IPS-11a (cell line): Measurements from ENCODE around the gene TMEM121B.
"Not testable (repeated sequence)": the region's sequence is repeated elsewhere in the genome, so short reads cannot be mapped to it uniquely, and the experiment has no call there.

Source experiments
- H3K4me3 ChIP-seq: one replicate; pipeline ENCODE4 v1.5.1; 2013; ENCODE audit warnings: low read depth, low read length, control low read depth

The TMEM121B gene

DNA sequence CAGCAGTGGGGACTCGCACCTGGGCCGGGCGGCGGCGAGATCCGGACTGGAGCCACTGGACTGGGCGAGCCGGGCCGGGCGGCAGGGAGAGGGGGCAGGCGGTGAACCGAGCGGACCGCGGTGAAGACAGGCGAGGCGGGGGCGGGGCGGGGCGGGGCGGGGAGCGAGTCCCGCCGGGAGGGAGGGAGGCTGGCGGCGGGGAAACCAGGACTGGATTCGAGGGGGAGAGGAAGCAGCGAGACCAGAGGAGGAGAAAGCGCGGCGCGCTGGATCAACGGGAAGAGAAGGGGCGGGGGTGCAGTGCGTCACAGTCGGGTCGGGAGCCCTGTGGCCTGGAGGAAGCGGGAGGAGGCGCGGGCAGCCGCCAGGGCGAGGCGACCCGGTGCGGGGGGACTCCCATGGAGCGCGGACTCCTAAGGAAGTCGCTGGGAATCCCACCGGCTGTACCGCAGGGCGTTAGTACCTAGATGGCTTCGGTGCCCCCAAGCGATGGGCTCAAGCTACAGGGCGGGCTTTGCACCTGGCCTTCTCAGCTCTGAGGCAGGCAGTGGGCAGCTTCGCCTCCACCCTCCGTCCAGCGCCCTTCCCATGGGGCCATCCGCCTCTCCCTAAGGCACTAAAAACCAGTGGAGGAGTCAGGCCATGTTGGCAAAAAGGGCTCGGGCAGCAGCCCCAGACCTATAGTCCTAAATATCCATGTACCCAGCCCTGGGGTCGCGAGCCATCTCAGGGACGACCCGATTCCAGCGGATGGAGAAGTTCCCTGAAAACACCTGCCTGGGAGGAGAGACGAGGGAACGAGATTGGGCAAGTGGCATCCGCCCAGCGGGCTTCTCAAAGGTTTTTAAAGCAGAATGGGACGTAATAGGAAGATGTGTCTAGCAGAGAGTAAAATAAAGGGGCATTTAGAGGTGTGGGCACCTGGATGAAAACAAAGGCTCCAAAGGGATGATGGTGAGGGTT, at the start of gene TMEM121B:
Gene TMEM121B, minus strand, starts transcription at position 128 of the 963 bp plus-strand sequence. CDS start 233 bp downstream, outside the sequence.
- H3K4me3 ChIP-seq = peak within 1 kb of the TSS; percentile 65

DNA sequence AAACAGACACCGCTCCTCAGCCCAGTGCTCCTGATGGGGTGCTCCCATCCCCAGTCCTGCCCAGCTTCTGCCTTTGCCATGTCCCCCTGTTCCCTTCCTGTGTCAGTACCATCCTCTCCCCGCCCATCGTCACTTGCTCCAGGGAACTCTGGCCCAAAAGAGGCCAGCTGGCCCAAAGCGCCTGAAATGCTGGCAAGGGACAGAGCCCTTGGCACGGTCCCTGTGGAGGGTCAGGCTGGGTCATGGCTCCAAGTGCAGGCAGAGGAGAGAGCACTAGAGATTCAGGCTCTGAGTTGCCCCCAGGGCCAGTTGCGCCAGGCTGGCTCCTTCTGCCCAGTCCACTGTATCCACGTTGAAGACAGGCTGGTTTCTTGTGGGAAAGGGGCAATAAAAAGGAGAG, 46.3 kb upstream of the TMEM121B start:
- no peak overlapping the region for H3K4me3 ChIP-seq

DNA sequence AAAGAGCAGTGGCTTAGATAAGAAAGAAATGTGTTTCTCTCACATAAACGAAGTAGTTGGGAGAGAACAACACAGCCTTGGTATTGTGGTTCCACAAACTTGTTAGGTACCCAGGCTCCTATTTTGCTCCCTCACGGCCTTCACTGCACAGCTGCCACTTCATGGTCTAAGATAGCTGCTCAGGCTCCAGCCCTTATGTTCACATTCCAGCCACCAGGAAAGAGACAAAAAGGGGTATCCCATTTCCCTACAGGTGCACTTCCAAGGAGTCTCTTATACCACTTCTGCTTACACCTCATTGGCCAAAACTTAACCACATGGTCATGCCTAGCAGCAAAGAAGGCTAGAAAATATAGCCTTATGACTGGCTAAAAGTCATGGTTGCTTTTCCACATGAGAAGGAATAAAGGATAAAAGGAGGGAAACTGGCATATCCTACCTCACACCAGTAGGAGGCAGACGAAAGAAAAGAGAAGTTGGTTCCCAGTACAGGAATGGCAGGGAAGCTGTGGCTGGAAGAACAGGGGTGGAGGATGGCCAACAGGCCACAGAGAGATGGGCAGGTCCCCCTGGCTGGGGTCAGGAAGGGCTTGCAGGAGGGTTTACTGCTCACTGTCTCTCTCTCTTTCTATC, 43.3 kb upstream of the TMEM121B start:
- no peak overlapping the region for H3K4me3 ChIP-seq

- no peak overlapping the region for H3K4me3 ChIP-seq
Observed at GRCh38 chr22:17162731-17163130, 41.6 kb upstream of the TMEM121B start.

DNA sequence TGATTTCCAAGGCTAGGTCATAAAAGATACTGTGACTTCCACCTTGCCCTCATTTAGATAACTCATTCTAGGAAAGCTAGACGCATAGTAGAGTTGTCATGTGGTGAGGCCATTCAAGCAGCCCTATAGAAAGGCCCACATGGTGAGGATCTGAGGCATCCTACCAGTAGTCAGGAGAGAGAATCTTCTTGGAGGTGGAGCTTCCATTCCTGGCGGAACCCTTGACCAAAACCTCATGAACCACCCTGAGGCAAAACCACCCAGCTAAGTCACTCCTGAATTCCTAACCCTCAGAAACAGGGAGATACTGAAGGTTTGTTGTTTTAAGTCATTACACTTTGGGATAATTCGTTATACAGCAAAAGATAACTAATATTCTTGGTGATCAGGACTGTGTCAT, 40.8 kb upstream of the TMEM121B start:
- H3K4me3 ChIP-seq = no peak overlapping the region

GRCh38 chr22:17159504-17159951, 38.4 kb upstream of the TMEM121B start:
- H3K4me3 ChIP-seq = peak overlapping the region; percentile 33

DNA sequence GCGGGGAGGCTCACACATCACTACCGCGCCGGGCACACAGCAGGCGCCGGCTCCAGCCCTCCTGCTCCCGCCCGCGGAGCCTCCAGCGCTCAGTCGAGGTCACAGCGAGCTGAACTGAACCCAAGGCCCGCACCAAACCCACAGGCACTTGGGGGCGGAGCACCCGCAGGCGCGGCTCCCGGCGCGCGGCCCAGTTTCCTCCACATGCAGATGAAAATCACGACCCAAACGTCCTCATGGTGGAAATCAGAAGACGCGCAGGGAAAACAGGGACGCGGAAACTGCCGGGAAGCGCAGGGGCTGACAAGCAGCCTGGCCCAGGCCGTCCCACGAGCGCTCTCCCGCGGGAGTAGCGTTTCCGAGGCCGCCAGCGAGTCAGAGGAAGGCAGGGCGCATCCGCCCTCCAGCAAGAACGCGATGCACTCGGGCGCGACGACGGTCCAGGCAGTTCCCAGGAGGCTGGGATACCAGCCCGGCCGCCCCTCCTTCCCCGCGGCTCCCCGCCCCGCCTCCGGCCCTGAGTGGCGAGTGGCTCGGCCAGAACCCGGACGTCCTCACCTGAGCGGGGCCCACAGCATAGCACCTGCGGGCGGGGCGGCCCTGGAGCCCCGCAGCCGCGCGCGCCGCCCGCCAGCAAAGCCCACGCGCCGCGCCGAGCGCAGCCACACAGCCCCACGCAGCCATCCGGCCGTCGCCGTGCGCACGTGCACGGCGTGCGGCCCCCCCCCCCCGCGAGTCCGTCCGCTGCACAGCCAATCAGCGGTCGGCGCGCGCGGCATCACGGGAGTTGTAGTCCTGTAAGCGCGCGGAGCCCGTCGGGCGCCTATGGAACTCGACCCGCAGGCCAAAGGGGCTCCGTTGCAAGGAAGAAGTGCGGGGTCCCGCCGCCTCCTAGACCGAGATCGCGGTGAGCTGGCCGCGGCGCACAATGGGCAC, 37.7 kb upstream of the TMEM121B start, which contains the start of gene HDHD5:
Gene HDHD5, minus strand, starts transcription at position 710 of the 936 bp plus-strand sequence. Its CDS starts 26 bp downstream, at position 684.
- H3K4me3 ChIP-seq = peak within 1 kb of the TSS; percentile 62

DNA sequence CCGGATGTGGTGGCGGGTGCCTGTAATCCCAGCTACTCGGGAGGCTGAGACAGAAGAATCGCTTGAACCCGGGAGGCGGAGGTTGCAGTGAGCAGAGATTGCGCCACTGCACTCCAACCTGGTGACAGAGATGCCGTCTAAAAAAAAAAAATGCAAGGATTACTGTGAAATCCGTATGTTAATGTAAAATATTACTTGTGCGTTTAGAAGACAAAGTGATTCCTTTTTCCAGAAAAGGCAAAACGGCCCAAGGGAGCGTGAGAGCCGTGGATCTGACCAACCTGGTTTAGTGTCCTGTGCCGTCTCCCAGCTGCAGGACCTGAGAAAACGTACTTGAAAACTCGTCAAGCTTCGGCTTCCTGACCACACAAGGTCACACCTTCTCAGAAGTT, 37.0 kb upstream of the TMEM121B start:
- H3K4me3 ChIP-seq = peak overlapping the region; percentile 62

- H3K4me3 ChIP-seq = no peak overlapping the region
Observed at GRCh38 chr22:17157714-17158113, 36.6 kb upstream of the TMEM121B start.

DNA sequence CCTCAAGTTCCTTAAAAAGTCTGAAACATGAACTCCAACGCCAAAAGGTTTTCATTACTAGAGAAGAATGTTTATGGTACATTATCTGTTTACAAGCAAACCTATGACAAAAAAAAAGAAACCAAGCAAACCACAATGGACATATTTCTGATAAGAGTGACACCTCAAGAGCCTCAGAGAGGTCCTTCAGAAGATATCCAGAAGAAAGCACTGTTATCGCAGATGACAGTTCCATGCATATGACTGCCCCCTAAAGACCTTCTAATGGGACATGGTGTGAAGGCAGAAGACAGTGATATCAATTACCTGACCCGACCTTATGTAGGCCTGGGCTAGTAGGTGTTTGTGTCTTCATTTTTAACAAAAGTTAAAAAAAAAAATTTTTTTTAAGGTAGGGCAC, 34.8 kb upstream of the TMEM121B start:
- H3K4me3 ChIP-seq = no peak overlapping the region

GRCh38 chr22:17152971-17153370, 31.8 kb upstream of the TMEM121B start:
- H3K4me3 ChIP-seq = no peak overlapping the region

- no peak overlapping the region for H3K4me3 ChIP-seq
Observed at GRCh38 chr22:17152340-17152739, 31.2 kb upstream of the TMEM121B start.

GRCh38 chr22:17149076-17149815, 28.1 kb upstream of the TMEM121B start:
- H3K4me3 ChIP-seq = no peak overlapping the region

GRCh38 chr22:17147458-17147857, 26.3 kb upstream of the TMEM121B start:
- H3K4me3 ChIP-seq = not testable (repeated sequence)

DNA sequence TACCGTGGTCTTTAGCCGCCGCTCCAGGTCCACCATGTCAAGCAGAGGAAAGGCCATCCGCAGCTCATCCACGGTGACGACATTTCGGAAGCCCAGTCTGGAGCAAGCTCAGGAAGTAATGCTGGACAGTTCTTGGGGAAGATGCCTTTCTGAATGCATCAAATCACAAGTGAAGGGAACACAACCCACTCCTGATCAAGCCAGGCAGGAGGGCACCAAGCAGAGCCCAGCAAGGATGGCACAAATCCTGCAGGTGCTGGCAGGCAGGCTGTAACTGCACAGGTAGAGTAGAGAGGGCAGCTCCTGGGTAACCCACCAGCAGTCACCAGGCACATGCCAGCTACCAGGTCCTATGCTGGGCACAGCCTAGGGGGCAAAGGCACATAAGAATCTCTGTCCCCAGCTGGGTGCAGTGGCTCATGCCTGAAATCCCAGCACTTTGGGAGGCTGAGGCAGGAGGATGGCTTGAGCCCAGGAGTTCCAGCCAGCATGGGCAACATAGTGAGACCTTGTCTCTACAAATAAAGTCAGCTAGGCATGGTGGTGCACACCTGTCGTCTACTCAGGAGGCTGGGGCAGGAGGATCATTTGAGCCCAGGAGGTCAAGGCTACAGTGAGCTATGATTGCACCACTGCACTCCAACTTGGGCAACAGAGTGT, 24.0 kb upstream of the TMEM121B start:
- no peak overlapping the region for H3K4me3 ChIP-seq

DNA sequence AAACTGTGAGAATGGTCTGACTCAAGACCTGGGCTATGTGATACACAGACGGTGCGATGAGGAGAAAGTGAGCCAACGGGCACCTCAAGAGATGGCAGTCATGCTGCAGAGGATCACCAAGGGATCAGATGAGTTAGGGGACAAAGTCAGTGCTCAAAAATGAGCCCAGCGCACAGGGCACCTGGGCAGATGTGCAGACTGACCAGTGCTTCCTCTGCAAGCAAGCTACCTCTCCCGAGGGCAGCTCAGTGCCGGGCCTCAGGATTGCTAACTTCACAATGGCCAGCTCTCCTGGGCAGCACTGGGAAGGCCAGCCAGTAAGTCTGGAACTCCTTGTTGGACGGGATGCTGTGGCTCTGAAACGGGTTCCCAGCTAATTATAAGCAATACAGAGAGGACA, 22.7 kb upstream of the TMEM121B start:
- no peak overlapping the region for H3K4me3 ChIP-seq

DNA sequence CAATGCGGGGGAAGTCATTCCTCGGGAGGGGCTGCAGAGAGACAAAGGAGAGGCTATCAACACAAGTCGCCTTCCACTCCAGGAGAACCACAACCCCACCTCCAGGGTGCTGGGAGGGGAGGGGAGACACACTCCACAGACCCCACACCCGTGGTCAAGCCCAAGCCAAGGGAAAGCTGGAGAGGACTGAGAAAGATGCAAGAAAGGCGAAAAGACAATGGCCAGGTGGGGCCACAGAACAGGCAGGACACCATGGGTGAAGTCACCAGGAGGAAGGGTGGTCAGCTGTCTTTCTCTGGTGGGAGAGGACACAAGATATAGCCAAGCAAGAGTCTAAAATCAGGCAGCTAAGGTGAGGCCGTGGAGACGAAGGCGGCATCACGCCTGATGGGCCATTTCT, 21.9 kb upstream of the TMEM121B start:
- no peak overlapping the region for H3K4me3 ChIP-seq

- no peak overlapping the region for H3K4me3 ChIP-seq
Observed at GRCh38 chr22:17140826-17141766, 19.9 kb upstream of the TMEM121B start.
